C1 segment of cervical spinal cord (tissue), 14 donors: ENCODE measurements around the gene PTPN6.
A peak's percentile ranks its signal among the peaks of the same experiment; 100 is the strongest.

Experiments
- DNase-seq, 14 donors: peaks; one replicate each; lab custom pipeline; 2025; lab: John Stamatoyannopoulos, UW

The PTPN6 gene

GRCh38 chr12:6923003-6923732 lies 28.0 kb upstream of the PTPN6 start:
- no peak for DNase-seq

GRCh38 chr12:6923851-6924250 lies 27.3 kb upstream of the PTPN6 start:
- peak in 1 of 14 donors; percentile 50 for DNase-seq

- DNase-seq, result peak in 5 of 14 donors; percentile 53 to 79 (median 71)
Measured at GRCh38 chr12:6925239-6925539, 26.0 kb upstream of the PTPN6 start.

GRCh38 chr12:6925540-6926279 lies 25.4 kb upstream of the PTPN6 start:
- DNase-seq, result peak in 13 of 14 donors; percentile 39 to 92 (median 69)

- DNase-seq, result peak in 12 of 14 donors; percentile 55 to 82 (median 75)
Measured at GRCh38 chr12:6927379-6928021, 23.7 kb upstream of the PTPN6 start, which contains the start of gene ATN1. Gene ATN1 (plus strand): TSS chr12:6927959. CDS start chr12:6934002, 6,043 bp downstream.

GRCh38 chr12:6928022-6928702 lies 23.0 kb upstream of the PTPN6 start:
- DNase-seq, result peak in 6 of 14 donors; percentile 18 to 48 (median 36)

GRCh38 chr12:6928703-6929407 lies 22.3 kb upstream of the PTPN6 start:
- peak in 1 of 14 donors; percentile 20 for DNase-seq

- no peak for DNase-seq
Measured at GRCh38 chr12:6929466-6930452, 21.4 kb upstream of the PTPN6 start.

GRCh38 chr12:6932766-6933165 lies 18.4 kb upstream of the PTPN6 start:
- DNase-seq, result no peak

- no peak for DNase-seq
Measured at GRCh38 chr12:6934110-6934509, 17.0 kb upstream of the PTPN6 start.

GRCh38 chr12:6935371-6936193 lies 15.6 kb upstream of the PTPN6 start:
- DNase-seq, result no peak

GRCh38 chr12:6936194-6936635 lies 14.9 kb upstream of the PTPN6 start:
- DNase-seq, result no peak

GRCh38 chr12:6936636-6937480 lies 14.3 kb upstream of the PTPN6 start:
- peak in 2 of 14 donors; percentile 56 to 61 for DNase-seq

- peak; percentile 45 to 95 (median 84) for DNase-seq
Measured at GRCh38 chr12:6937481-6938352, 13.4 kb upstream of the PTPN6 start.

GRCh38 chr12:6938353-6939190 lies 12.6 kb upstream of the PTPN6 start:
- DNase-seq, result peak in 1 of 14 donors; percentile 42

- no peak for DNase-seq
Measured at GRCh38 chr12:6939191-6939540, 12.0 kb upstream of the PTPN6 start.
